Measurements from ENCODE around the gene ELAC1.

GRCh38 chr18:50918153-50918552, 49.7 kb upstream of the ELAC1 start:
- TF ChIP-seq, protein P1, sequence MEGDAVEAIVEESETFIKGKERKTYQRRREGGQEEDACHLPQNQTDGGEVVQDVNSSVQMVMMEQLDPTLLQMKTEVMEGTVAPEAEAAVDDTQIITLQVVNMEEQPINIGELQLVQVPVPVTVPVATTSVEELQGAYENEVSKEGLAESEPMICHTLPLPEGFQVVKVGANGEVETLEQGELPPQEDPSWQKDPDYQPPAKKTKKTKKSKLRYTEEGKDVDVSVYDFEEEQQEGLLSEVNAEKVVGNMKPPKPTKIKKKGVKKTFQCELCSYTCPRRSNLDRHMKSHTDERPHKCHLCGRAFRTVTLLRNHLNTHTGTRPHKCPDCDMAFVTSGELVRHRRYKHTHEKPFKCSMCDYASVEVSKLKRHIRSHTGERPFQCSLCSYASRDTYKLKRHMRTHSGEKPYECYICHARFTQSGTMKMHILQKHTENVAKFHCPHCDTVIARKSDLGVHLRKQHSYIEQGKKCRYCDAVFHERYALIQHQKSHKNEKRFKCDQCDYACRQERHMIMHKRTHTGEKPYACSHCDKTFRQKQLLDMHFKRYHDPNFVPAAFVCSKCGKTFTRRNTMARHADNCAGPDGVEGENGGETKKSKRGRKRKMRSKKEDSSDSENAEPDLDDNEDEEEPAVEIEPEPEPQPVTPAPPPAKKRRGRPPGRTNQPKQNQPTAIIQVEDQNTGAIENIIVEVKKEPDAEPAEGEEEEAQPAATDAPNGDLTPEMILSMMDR (conservative IDR thresholded peaks at IDR 0.05; ENCODE audit: low read length) = no peak
- no peak for TF ChIP-seq EZH2phosphoT487 (IDR thresholded peaks at IDR 0.05; ENCODE audit: borderline replicate concordance, low read depth, low read length)
